GM18502 (cell line): ENCODE data around the gene GPATCH8.
"Not testable (repeated sequence)": the region's sequence is repeated elsewhere in the genome, so short reads cannot be mapped to it uniquely, and the experiment has no call there.

Experiments
- ATAC-seq: cut with Tn5 transposase; IDR thresholded peaks from one replicate; pipeline ENCODE4 v1.9.1; 2021; ENCODE audit warnings: mild to moderate bottlenecking; ENCODE audit not compliant: unreplicated experiment, poor library complexity

Gene GPATCH8

DNA sequence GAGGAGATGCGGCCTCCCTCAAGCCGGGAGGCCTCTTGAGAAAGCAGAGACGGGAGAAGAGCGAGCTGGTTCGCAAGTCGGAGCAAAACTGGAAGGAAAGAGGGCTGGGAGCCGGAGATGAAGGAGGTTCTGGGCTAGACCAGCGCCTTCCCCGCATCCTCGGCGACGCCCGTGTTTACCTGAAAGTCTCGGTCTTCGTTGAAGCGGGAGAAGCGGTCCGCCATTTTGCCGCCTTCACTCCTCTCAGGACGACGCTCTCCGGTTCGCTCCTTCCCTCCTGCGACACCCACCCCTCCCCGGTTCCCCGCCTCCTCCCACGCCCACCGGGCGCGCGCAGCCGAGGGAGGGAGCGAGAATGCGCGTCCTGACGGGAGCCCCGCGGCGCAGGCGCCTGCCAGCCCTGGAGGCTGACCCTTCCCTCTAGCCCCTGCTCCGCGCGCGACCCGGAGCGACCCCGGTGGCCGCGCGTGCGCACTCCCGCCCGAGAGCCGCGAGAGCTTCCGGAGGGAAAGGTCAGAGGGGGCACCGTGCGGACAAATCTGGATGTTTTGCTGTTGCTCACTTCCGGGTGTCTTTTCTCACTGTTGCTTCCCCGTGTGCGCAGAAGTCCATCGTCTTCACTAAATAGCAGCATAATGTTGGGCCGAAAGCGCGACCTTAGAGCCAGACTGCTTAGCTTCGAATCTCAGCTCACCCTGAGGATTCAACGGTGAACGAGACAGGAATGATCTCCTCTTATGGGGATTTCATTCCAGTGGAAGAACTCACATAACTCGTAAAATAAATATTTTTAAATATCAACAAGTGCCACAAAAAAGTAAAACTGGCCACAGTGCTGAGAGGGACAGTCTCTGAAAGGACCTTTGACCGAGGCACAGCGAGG is at the start of gene GPATCH8:
Gene GPATCH8, minus strand, starts transcription at position 260 of the 883 bp plus-strand sequence. Its CDS starts 36 bp downstream, at position 224.
- peak; percentile 86 for ATAC-seq

DNA sequence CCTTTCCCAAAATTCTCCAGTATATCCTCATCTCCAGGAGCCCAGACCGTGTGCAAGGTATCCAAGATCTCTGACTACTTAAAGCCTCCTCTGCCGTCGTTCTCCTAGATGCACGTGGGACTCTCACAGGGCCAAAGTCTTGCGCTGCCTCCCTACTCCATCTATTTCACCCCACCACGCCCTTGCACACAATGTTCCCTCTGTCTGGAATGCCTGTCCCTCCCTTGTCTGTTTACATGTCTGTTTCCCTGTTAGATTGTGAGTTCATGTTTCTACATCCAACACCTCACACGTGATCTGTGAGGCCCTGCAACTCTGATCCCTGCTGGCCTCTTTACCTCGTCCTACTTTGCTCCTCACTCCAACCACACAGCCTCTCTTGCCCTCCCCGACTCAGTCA is 49.2 kb upstream of the GPATCH8 start:
- no peak for ATAC-seq

DNA sequence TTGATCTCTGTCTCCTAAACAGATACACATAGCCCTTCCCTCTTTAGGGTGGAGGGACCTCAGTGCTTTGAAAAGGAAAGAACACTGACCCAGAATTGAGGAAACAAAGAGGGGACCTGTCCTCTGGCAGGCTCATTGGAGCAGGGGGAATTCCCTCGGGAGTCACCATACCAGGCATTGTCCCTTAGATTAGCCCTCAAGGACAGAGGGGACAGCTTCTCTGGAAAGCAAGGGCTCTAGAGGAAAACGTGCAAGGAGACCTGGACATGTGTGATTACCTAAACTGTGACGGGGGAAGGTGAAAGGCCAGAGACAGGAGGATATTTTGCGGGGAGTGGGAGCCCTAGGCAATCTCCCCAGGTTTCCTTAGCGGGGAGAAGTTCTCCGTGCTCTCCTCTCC is 46.5 kb upstream of the GPATCH8 start:
- ATAC-seq: no peak

DNA sequence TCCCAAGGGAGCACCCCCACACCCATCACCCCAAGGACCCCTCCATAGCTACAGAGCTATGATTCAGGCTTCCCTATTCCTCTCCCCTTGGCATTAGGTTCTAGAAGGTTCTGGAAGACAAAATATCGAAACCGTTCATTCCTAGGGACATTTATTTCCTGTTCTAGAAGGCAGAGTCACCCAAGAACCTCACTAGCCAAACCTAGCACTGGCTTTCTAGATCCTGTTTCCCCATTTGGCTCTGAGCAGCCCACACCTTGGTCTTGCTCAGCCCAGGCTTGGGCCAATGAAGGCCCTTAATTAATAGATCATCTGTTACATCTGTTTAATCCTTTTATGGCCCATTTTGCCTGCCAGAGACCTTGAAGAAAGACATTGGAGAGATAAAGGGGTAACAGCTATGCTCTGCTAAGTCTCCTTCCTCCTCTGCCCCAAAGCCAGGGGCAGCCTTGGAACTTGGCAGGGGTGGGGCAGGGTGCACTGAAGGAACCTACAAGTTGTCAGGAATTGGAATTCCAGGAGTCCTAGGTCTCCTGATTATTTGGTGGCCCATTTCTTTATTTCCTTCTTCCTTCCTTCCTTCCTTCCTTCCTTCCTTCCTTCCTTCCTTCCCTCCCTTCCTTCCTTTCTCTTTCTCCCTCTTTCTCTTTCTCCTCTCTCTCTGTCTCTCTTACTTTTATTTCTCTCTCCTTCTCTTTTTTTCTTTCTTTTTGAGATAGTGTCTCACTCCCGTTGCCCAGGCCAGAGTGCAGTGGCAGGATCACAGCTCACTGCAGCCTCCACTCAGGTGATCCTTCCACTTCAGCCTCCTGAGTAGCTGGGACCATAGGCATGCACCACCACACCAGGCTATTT is 45.4 kb upstream of the GPATCH8 start:
- no peak for ATAC-seq

DNA sequence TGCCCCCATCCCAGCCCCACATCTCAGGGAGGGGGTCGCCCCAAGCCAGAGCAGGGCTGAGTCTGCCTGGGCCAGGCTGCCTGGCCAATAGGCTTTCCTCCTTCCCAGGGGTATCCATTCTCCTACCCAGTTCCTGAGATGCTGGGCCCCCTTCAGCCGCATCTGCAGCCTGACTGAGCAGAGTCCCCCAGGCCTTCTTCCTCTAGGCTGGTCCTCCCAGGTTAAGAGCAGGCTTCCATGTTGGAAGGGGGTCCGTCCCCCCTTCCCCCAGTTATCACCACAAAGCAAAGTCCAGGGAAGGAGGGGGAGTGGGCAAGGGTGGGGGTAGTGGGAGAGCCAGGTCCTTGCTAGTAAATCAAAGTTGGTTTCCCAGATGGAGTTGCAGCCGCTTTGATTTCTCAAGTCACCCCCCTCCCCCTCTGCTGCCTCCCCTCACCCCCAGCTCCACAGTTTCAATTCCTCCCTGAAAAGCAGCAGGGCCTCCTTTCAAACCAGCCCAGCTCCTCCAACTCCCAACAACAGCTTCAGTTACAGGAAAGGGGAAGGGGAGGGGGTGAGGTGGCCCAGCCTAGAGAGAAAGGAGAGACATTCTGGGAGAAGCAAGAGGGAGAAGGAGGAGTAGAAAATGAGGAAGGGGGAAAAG is 44.5 kb upstream of the GPATCH8 start:
- ATAC-seq: no peak

GRCh38 chr17:44546671-44547606 is 43.7 kb upstream of the GPATCH8 start:
- no peak for ATAC-seq

GRCh38 chr17:44543905-44544523 is 40.8 kb upstream of the GPATCH8 start:
- ATAC-seq: no peak

GRCh38 chr17:44543213-44543904 is 40.2 kb upstream of the GPATCH8 start:
- no peak for ATAC-seq

- no peak for ATAC-seq
Measured at GRCh38 chr17:44541884-44542581, 38.8 kb upstream of the GPATCH8 start.

DNA sequence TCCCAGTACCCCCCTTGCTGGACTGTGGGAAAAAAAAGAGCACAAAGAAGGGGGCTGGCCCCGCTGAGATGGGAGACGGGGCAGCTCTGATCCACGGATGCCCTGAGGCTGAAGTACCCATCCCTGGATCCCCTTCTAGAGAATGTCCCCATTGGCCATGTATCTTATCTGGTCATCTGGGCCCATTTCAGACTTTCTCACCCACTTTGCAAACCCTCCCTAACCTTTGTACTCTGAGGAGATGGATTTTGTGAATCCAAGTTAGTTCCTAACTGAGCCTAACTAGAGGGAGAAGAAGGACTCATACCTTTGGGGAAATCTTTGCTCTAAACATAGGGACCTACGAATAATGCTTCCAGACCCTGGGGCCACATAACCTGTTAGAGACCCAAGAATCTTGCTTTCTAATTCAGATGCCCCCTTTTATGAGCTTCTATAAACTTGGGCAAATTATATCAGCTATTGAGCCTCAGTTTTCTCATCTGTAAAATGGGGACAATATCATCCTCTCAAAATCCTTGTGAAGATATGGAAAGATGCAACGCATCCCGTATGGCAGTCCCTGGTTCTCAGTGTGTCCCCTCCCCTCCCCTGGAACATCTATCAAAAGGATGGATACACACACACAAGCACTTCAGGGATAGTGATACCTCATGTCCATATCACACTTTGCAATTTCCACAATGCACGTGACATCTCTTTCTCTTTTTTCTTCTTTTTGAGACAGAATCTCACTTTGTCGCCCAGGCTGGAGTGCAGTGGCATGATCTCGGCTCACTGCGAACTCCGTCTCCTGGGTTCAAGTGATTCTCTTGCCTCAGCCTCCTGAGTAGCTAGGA is 37.3 kb upstream of the GPATCH8 start:
- no peak for ATAC-seq

DNA sequence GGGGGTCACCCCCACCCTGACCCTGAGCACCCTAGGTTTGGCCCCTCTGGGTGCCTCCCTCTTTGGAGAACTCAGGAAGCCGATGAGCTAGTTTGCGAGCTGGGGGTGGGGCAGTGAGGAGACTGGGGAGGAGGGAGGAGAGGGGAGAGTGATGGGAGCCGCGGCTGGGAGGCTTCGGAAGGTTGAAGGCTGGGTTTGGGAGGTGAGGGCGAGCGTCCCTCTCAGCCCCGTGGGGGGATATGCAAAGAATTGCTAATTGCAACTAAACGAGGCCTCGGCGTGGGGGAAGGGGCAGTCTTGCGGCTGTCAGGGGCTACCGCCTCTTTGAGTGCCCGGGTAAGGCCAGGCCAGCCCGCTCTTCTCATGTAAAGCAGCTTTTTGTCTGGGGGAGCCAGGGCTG is 36.5 kb upstream of the GPATCH8 start:
- ATAC-seq: no peak

- ATAC-seq: not testable (repeated sequence)
Measured at GRCh38 chr17:44537922-44538321, 34.7 kb upstream of the GPATCH8 start.

GRCh38 chr17:44536090-44536953 is 33.1 kb upstream of the GPATCH8 start:
- no peak for ATAC-seq

DNA sequence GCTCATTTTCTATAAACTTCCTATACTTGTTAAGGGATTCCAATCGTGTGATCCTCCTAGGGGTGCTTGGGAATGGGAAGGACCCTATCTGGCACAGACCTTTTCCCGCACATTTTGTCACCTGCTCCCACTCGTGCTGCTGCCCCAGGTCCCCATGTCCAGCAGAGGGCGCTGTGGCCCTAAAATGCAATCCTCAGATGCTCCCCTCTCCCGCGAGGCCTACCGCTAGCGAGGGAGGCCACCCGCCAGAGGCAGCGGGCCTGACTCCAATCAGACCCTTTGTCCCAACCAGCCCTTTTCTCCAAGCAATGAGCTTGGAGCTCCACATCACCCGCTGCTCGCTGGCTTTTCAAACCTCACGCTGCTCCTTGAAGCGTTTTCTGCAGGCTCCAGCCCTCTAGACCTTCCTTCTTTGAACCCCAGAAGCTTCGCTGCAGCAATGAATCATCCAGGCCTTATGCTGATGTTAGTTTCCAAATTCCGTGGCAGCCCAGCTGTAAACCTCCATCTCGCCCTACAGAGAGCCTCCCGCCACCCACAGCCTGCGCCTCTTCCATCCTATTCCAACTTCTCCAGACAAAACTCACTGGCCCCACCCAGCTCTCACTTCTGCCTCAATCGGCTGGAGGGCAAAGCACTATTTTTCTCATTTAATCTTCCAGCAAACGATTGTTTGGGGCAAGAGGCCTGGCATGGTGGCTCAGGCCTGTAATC is 30.5 kb upstream of the GPATCH8 start:
- ATAC-seq: no peak

DNA sequence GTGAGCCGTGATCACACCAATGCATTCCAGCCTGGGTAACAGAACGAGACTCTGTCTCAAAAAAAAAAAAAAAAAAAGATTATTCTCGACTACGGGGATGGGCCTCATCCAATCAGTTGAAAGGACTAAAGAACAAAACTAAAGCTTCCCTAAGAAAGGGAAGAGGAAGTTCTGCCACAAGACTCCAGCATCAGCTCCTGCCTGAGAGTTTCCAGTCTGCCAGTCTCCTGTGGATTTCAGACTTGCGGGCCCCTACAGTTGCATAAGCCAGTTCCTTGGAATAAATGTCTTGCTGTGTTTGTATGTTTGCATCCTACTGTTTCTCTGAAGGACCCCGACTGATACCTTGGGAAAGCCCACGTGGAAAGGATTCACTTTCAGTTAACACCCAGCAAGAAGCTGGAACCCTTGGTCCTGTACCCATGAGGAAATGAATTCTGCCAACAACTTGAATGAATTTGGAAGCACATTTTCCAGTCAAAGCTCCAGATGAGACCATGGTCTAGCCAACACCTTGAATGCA is 27.8 kb upstream of the GPATCH8 start:
- no peak for ATAC-seq
